H1 (cell line): ENCODE results near the gene RBM6.
"Not testable (repeated sequence)": the region's sequence is repeated elsewhere in the genome, so short reads cannot be mapped to it uniquely, and the experiment has no call there.

Experiments
- CTCF ChIP-seq, 3 experiments: IDR thresholded peaks; 1 replicate in 2 of 3; 2 replicates in 1 of 3; pipeline versions ENCODE4 v1.5.1 to v1.6.1; 2011; ENCODE audit warnings: low read length in 3 of 3, mild to moderate bottlenecking in 3 of 3, inconsistent platforms in 2 of 3, low read depth in 1 of 3, moderate library complexity in 1 of 3; ENCODE audit not compliant: insufficient read depth in 1 of 3; ENCODE audit errors: control extremely low read depth in 1 of 3
- EGR1 ChIP-seq: IDR thresholded peaks from 2 replicates; pipeline ENCODE4 v1.6.1; 2011; ENCODE audit warnings: low read depth, low read length, borderline replicate concordance
- EP300 ChIP-seq, 2 experiments: IDR thresholded peaks; 1 replicate in 1 of 2; 2 replicates in 1 of 2; pipeline ENCODE4 v1.6.1; 2011 to 2012; ENCODE audit warnings: low read depth in 2 of 2, low read length in 2 of 2, mild to moderate bottlenecking in 2 of 2, borderline replicate concordance in 1 of 2, inconsistent platforms in 1 of 2, moderate library complexity in 1 of 2
- EZH2 ChIP-seq: fragments of 200-600 bp; sonication (generic); IDR thresholded peaks from 2 replicates; pipeline ENCODE4 v1.7.1; 2012; ENCODE audit warnings: low read depth, mild to moderate bottlenecking, moderate library complexity, low read length, inconsistent platforms; ENCODE audit not compliant: severe bottlenecking
- GABPA ChIP-seq: IDR thresholded peaks from 2 replicates; pipeline ENCODE4 v1.6.1; 2011; ENCODE audit warnings: mild to moderate bottlenecking, low read length, moderate library complexity, borderline replicate concordance; ENCODE audit not compliant: insufficient read depth
- JUN ChIP-seq: IDR thresholded peaks from 2 replicates; pipeline ENCODE4 v1.6.1; 2011; ENCODE audit warnings: low read depth, mild to moderate bottlenecking, improper control_type of control experiment, low read length
- MAX ChIP-seq: IDR thresholded peaks from 2 replicates; pipeline ENCODE4 v1.6.1; 2012; ENCODE audit warnings: inconsistent platforms
- POLR2AphosphoS5 ChIP-seq: IDR thresholded peaks from 2 replicates; pipeline ENCODE4 v1.6.1; 2011; ENCODE audit warnings: low read depth, low read length
- RAD21 ChIP-seq, 2 experiments: IDR thresholded peaks in 1 of 2; conservative IDR thresholded peaks in 1 of 2; 2 replicates each; pipeline ENCODE4 v1.6.1; 2011; ENCODE audit warnings: low read depth in 2 of 2, low read length in 2 of 2, improper control_type of control experiment in 1 of 2, inconsistent platforms in 1 of 2, mild to moderate bottlenecking in 1 of 2, moderate library complexity in 1 of 2
- RXRA ChIP-seq: IDR thresholded peaks from 2 replicates; pipeline ENCODE4 v1.6.1; 2011; ENCODE audit warnings: low read depth, mild to moderate bottlenecking, low read length, moderate library complexity; ENCODE audit not compliant: insufficient read depth
- SAP30 ChIP-seq: fragments of 300-600 bp; sonication (generic); IDR thresholded peaks from 2 replicates; pipeline ENCODE4 v1.7.1; 2012; ENCODE audit warnings: low read length, moderate library complexity, mild to moderate bottlenecking, inconsistent platforms; ENCODE audit not compliant: insufficient read depth, insufficient replicate concordance
- SIN3A ChIP-seq, 2 experiments: IDR thresholded peaks in 1 of 2; conservative IDR thresholded peaks in 1 of 2; 2 replicates each; pipeline ENCODE4 v1.6.1; 2011 to 2012; ENCODE audit warnings: low read length in 2 of 2, improper control_type of control experiment in 1 of 2, low read depth in 1 of 2, mild to moderate bottlenecking in 1 of 2
- TEAD4 ChIP-seq: IDR thresholded peaks from 2 replicates; pipeline ENCODE4 v1.6.1; 2012; ENCODE audit warnings: low read depth, low read length, inconsistent platforms, mixed read lengths

- not testable (repeated sequence) for TF ChIP-seq GABPA; TEAD4; CTCF (IDR thresholded peaks at IDR 0.05; ENCODE audit: control extremely low read depth in 1 of 3, insufficient read depth in 1 of 3, low read depth in 1 of 3, low read length in 3 of 3); POLR2AphosphoS5; EP300 (IDR thresholded peaks at IDR 0.05; ENCODE audit: borderline replicate concordance in 1 of 2, low read depth in 2 of 2, low read length in 2 of 2); JUN; RAD21 (IDR thresholded peaks at IDR 0.05 in 1 of 2, conservative IDR thresholded peaks at IDR 0.05 in 1 of 2; ENCODE audit: low read depth in 2 of 2, low read length in 2 of 2); EZH2; SIN3A (conservative IDR thresholded peaks at IDR 0.05 in 1 of 2, IDR thresholded peaks at IDR 0.05 in 1 of 2; ENCODE audit: low read depth in 1 of 2, low read length in 2 of 2); MAX; SAP30; EGR1; RXRA
Measured at GRCh38 chr3:50031201-50031600, 91.3 kb downstream of the RBM6 start.
